Mesothelial cell of epicardium (in vitro differentiated cells): Measurements from ENCODE around the gene SFRP2. TPM values are rescaled to one million over a fixed set of nuclear protein-coding genes. Genes with fewer than 3 reads are reported as not detected.

ENCODE experiments used
- DNase-seq, 2 experiments: peaks; one replicate each; pipeline ENCODE4 v3.0.0; 2021; ENCODE audit warnings: low spot score in 2 of 2; ENCODE audit not compliant: unreplicated experiment in 2 of 2
- H3K27ac Mint-ChIP-seq: 2 replicates; pipeline ENCODE4 v1.8.0; 2021; ENCODE audit warnings: mixed read lengths
- H3K27me3 Mint-ChIP-seq: 2 replicates; pipeline ENCODE4 v1.8.0; 2021; ENCODE audit warnings: low read depth, mixed read lengths
- H3K36me3 Mint-ChIP-seq: 2 replicates; pipeline ENCODE4 v1.8.0; 2021; ENCODE audit warnings: mixed read lengths
- H3K4me1 Mint-ChIP-seq: 2 replicates; pipeline ENCODE4 v1.8.0; 2021; ENCODE audit warnings: mixed read lengths
- H3K4me3 Mint-ChIP-seq: 2 replicates; pipeline ENCODE4 v1.8.0; 2021; ENCODE audit warnings: mild to moderate bottlenecking, moderate library complexity, mixed read lengths
- H3K9me3 Mint-ChIP-seq: 2 replicates; pipeline ENCODE4 v1.8.0; 2021; ENCODE audit warnings: mixed read lengths
- total RNA-seq: library from RNA; stranded (reverse); gene quantifications from 3 replicates; pipeline ENCODE4 v1.2.1, GENCODE V29; 2021
- TF ChIP-seq, protein P1 (sequence below): fragments of 200-600 bp; sonication (generic); IDR thresholded peaks from one replicate; pipeline ENCODE4 v1.5.0; 2021; ENCODE audit warnings: antibody characterized with exemption; ENCODE audit not compliant: unreplicated experiment

SFRP2 gene
- total RNA-seq, 1 donor from 2014 or later: 22.8 TPM

GRCh38 chr4:153794006-153794405, 5.1 kb upstream of the SFRP2 start:
- Mint-ChIP-seq H3K36me3 (no peaks in the 10 kb centered on the region), H3K4me1 (peaks cover 38% of the 10 kb centered on the region), H3K9me3 (no peaks in the 10 kb centered on the region), H3K4me3 (no peak overlapping the region), H3K27me3 (peaks cover 98% of the 10 kb centered on the region), H3K27ac (no peak overlapping the region)
- DNase-seq: no peak
- TF ChIP-seq, protein P1, sequence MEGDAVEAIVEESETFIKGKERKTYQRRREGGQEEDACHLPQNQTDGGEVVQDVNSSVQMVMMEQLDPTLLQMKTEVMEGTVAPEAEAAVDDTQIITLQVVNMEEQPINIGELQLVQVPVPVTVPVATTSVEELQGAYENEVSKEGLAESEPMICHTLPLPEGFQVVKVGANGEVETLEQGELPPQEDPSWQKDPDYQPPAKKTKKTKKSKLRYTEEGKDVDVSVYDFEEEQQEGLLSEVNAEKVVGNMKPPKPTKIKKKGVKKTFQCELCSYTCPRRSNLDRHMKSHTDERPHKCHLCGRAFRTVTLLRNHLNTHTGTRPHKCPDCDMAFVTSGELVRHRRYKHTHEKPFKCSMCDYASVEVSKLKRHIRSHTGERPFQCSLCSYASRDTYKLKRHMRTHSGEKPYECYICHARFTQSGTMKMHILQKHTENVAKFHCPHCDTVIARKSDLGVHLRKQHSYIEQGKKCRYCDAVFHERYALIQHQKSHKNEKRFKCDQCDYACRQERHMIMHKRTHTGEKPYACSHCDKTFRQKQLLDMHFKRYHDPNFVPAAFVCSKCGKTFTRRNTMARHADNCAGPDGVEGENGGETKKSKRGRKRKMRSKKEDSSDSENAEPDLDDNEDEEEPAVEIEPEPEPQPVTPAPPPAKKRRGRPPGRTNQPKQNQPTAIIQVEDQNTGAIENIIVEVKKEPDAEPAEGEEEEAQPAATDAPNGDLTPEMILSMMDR: no peak

DNA sequence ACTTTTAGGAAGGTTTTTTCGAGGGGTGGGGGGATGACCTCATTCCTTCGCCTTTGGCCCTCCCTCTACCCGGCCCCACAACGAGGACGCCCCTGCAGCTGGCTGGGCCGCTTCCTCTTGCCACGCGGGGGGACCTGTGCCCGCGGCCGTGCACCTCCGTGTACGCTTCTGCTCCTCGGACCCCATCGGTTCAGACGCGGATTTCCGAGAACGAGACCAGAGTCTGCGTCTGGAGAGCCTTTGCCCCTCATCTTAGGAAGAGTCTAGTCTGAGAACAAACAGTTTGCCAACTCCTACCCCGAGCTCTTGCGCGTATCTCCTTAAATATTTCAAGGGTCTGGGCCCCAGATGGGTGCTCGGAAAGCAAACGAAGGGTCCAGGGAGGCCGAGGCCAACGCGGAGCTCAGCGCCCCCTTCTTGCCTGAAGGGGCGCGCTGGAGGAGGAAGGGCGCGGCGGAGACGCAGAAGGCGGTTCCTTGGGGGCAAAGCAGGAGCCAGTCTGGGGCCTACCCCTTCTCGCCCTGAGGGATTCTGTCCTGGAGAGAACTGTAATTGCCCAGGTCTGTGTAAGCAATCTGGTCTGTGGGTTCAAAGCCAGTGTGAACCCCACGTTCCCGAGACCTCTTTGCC, 3.9 kb upstream of the SFRP2 start:
- Mint-ChIP-seq H3K9me3 (no peaks in the 10 kb centered on the region), H3K27ac (no peak overlapping the region), H3K27me3 (peaks cover 98% of the 10 kb centered on the region), H3K4me3 (peak overlapping the region; percentile 64), H3K4me1 (peaks cover 42% of the 10 kb centered on the region), H3K36me3 (no peaks in the 10 kb centered on the region)
- TF ChIP-seq, protein P1: no peak
- no peak for DNase-seq

DNA sequence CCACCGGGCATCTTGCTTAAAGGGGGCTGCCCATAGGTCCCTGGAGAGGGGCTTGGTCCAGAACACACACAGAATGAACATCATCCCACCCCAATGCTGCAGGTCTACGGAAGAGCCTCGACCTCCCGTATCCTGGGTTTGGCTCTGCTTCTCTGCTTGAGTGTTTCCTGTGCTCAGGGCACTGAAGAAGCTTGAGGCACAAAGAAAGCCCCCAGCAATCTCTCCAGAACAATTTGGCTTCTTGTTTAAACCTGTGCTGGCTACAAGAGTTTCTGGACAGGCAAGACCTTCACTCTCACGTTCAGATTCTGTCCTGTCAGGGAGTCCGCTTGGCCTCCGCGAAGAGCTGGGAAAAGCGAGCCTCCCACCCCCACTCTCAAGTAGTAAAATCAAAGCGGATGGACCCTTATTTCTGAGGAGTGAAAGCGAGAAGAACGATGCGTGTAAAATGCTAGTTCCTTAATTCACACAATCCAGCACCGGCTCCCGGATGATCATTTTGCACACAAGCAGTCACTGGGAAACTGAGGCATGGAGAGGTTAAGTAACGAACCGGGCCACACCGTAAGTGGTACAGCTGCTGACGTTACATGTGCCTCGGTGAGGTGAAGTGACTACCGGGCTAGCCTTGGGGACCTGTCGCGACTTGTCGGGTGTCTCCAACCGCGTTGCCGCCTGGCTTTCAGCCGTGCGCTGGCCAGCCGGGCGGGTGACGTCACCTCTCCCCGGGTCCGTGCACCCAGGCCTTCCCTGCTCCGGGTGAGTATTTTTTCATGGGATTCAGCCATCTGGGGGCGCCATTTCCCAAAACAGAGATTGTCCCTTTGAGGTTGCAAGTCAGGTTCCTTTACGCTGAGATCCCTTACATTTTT, 3.1 kb upstream of the SFRP2 start:
- H3K9me3 Mint-ChIP-seq: no peaks in the 10 kb centered on the region
- H3K27ac Mint-ChIP-seq: no peak overlapping the region
- H3K4me1 Mint-ChIP-seq: peaks cover 46% of the 10 kb centered on the region
- peak overlapping the region; percentile 64 for H3K4me3 Mint-ChIP-seq
- peak; percentile 34 to 76 for DNase-seq
- no peaks in the 10 kb centered on the region for H3K36me3 Mint-ChIP-seq
- peaks cover 98% of the 10 kb centered on the region for H3K27me3 Mint-ChIP-seq
- TF ChIP-seq, protein P1: peak; percentile 47

- Mint-ChIP-seq H3K36me3 (no peaks in the 10 kb centered on the region), H3K4me1 (peaks cover 46% of the 10 kb centered on the region), H3K4me3 (peak overlapping the region; percentile 64)
These were observed 2.2 kb upstream of the SFRP2 start for GRCh38 chr4:153790962-153791551.

DNA sequence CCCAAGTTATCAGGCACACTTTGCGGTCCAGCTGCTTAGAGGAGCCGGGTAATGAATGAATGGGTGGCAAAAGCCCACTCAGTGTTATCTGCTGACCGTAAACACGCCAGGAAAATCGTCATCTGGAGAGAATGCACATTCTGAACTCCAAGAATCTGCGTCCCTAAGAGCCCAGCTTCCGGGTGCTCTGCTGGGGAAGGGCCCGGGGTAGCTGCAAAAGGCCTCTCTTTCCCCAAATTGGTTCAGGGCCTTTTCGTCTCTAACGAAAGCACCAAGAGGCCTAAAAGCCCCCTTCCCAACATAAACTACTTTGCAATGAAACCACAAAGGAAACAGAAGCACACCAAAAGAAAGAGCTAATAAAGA, 1.6 kb upstream of the SFRP2 start:
- Mint-ChIP-seq H3K9me3 (no peaks in the 10 kb centered on the region), H3K36me3 (no peaks in the 10 kb centered on the region), H3K4me1 (peaks cover 46% of the 10 kb centered on the region), H3K27me3 (peaks cover 98% of the 10 kb centered on the region), H3K4me3 (peak overlapping the region; percentile 48), H3K27ac (no peak overlapping the region)
- TF ChIP-seq, protein P1: no peak
- no peak for DNase-seq

More at GRCh38 chr4:153790962-153791551, 2.2 kb upstream of the SFRP2 start:
- Mint-ChIP-seq H3K27me3 (peaks cover 98% of the 10 kb centered on the region), H3K9me3 (no peaks in the 10 kb centered on the region), H3K27ac (no peak overlapping the region)
- TF ChIP-seq, protein P1: no peak
- peak; percentile 32 to 63 for DNase-seq
